Endodermal cell (in vitro differentiated cells): ENCODE results near the gene TOLLIP. TPM values are rescaled to one million over a fixed set of nuclear protein-coding genes. Genes with fewer than 3 reads are reported as not detected.

Source experiments
- DNase-seq: peaks from one replicate; pipeline ENCODE4 v3.0.0-alpha.2; 2017
- H3K27ac ChIP-seq: 2 replicates; pipeline ENCODE4 v1.5.1; 2013; ENCODE audit warnings: mild to moderate bottlenecking, low read depth, low read length, moderate library complexity
- H3K27me3 ChIP-seq: 2 replicates; pipeline ENCODE4 v1.6.1; 2013; ENCODE audit warnings: mild to moderate bottlenecking, low read length, moderate library complexity; ENCODE audit not compliant: insufficient read depth, control insufficient read depth, poor library complexity, severe bottlenecking
- H3K36me3 ChIP-seq: 2 replicates; pipeline ENCODE4 v1.7.0; 2013; ENCODE audit warnings: mild to moderate bottlenecking, low read length, moderate library complexity; ENCODE audit not compliant: control insufficient read depth, insufficient read depth
- H3K4me1 ChIP-seq: one replicate; pipeline ENCODE4 v1.7.0; 2013; ENCODE audit warnings: low read length; ENCODE audit not compliant: control insufficient read depth, insufficient read depth
- H3K4me3 ChIP-seq: 2 replicates; pipeline ENCODE4 v1.5.1; 2013; ENCODE audit warnings: mild to moderate bottlenecking, low read length, moderate library complexity
- H3K9ac ChIP-seq: 2 replicates; pipeline ENCODE4 v1.6.1; 2013; ENCODE audit warnings: mild to moderate bottlenecking, low read length, moderate library complexity; ENCODE audit not compliant: poor library complexity, severe bottlenecking; ENCODE audit errors: extremely low read depth
- H3K9me3 ChIP-seq: 2 replicates; pipeline ENCODE4 v1.6.1; 2013; ENCODE audit warnings: mild to moderate bottlenecking, low read length, moderate library complexity; ENCODE audit not compliant: control insufficient read depth
- H3K27ac Mint-ChIP-seq: 2 replicates; pipeline ENCODE4 v1.8.0; 2020; ENCODE audit warnings: mixed read lengths
- H3K27me3 Mint-ChIP-seq: 2 replicates; pipeline ENCODE4 v1.8.0; 2021; ENCODE audit warnings: mild to moderate bottlenecking, mixed read lengths; ENCODE audit not compliant: insufficient read depth
- H3K36me3 Mint-ChIP-seq: 2 replicates; pipeline ENCODE4 v1.8.0; 2020; ENCODE audit warnings: low read depth, mixed read lengths
- H3K4me1 Mint-ChIP-seq: 2 replicates; pipeline ENCODE4 v1.8.0; 2020; ENCODE audit warnings: mixed read lengths
- H3K4me3 Mint-ChIP-seq: 2 replicates; pipeline ENCODE4 v1.8.0; 2020; ENCODE audit warnings: mild to moderate bottlenecking, moderate library complexity, mixed read lengths
- H3K9me3 Mint-ChIP-seq: 2 replicates; pipeline ENCODE4 v1.8.0; 2020; ENCODE audit warnings: mild to moderate bottlenecking, mixed read lengths
- CTCF ChIP-seq: fragments of 200-600 bp; sonication (generic); conservative IDR thresholded peaks from 2 replicates; pipeline ENCODE4 v1.5.0; 2021; ENCODE audit warnings: antibody characterized with exemption, mild to moderate bottlenecking
- WGBS, 2 experiments: methylation state at CpG; one replicate each; pipeline versions ENCODE4 v1.1.5 to v1.1.7; 2013; ENCODE audit warnings: missing lambda C conversion rate in 2 of 2, mixed read lengths in 1 of 2; ENCODE audit not compliant: insufficient coverage in 1 of 2, insufficient read length in 1 of 2; 5-methylcytosine and 5-hydroxymethylcytosine counted together
- total RNA-seq, 2 donors: library from RNA; stranded (reverse); fragmentation: NEBNext Ultra II Directional in 1 of 2; extraction: Animal tissue kit (Norgen Biotek cat#: 25700) in 1 of 2; gene quantifications; 2 replicates in 1 of 2; 3 replicates in 1 of 2; pipeline ENCODE4 v1.2.1, GENCODE V29; 2021

The TOLLIP gene
- total RNA-seq, 2 donors from 2014 or later = 34.3 to 37.4 TPM

GRCh38 chr11:1339066-1339675 is 29.7 kb upstream of the TOLLIP start:
- no peak overlapping the region for H3K4me3 ChIP-seq
- 89 to 90% methylated on average over 14 to 15 of the region's 15 CpGs for WGBS, 2 experiments
- H3K27ac ChIP-seq = no peak overlapping the region
- Mint-ChIP-seq H3K4me3 (no peak overlapping the region), H3K9me3 (peaks cover 15% of the 10 kb centered on the region), H3K27me3 (peaks cover 28% of the 10 kb centered on the region), H3K27ac (no peak overlapping the region), H3K36me3 (no peaks in the 10 kb centered on the region), H3K4me1 (peaks cover 3% of the 10 kb centered on the region)
- H3K4me1 ChIP-seq = no peaks in the 10 kb centered on the region
- DNase-seq = no peak
- peaks cover 12% of the 10 kb centered on the region for H3K9me3 ChIP-seq
- TF ChIP-seq CTCF = no peak
- no peaks in the 10 kb centered on the region for H3K36me3 ChIP-seq
- H3K9ac ChIP-seq = no peak overlapping the region
- peaks cover 41% of the 10 kb centered on the region for H3K27me3 ChIP-seq

- 78 to 79% methylated on average over 24 to 33 of the region's 33 CpGs for WGBS, 2 experiments
- no peak overlapping the region for H3K27ac Mint-ChIP-seq
- H3K36me3 Mint-ChIP-seq = no peaks in the 10 kb centered on the region
- H3K9ac ChIP-seq = no peak overlapping the region
- H3K4me1 Mint-ChIP-seq = peaks cover 3% of the 10 kb centered on the region
- H3K4me1 ChIP-seq = no peaks in the 10 kb centered on the region
- peaks cover 31% of the 10 kb centered on the region for H3K27me3 Mint-ChIP-seq
- H3K27ac ChIP-seq = no peak overlapping the region
- H3K9me3 Mint-ChIP-seq = peaks cover 22% of the 10 kb centered on the region
- H3K4me3 Mint-ChIP-seq = peak overlapping the region; percentile 29
- TF ChIP-seq CTCF = no peak
- no peak for DNase-seq
- peaks cover 17% of the 10 kb centered on the region for H3K9me3 ChIP-seq
- H3K27me3 ChIP-seq = peaks cover 49% of the 10 kb centered on the region
- no peaks in the 10 kb centered on the region for H3K36me3 ChIP-seq
- H3K4me3 ChIP-seq = no peak overlapping the region
Measured at GRCh38 chr11:1338201-1339065, 29.0 kb upstream of the TOLLIP start.

GRCh38 chr11:1337647-1338007 is 28.2 kb upstream of the TOLLIP start:
- 42 to 52% methylated on average over 7 to 25 of the region's 25 CpGs for WGBS, 2 experiments
- no peak for DNase-seq
- peaks cover 50% of the 10 kb centered on the region for H3K27me3 ChIP-seq

More at GRCh38 chr11:1337647-1338007, 28.2 kb upstream of the TOLLIP start:
- no peak for TF ChIP-seq CTCF
- Mint-ChIP-seq H3K4me3 (peak overlapping the region; percentile 29), H3K27ac (no peak overlapping the region), H3K4me1 (peaks cover 3% of the 10 kb centered on the region), H3K27me3 (peaks cover 36% of the 10 kb centered on the region), H3K9me3 (peaks cover 28% of the 10 kb centered on the region), H3K36me3 (no peaks in the 10 kb centered on the region)
- H3K9me3 ChIP-seq = peaks cover 17% of the 10 kb centered on the region
- no peaks in the 10 kb centered on the region for H3K36me3 ChIP-seq
- H3K9ac ChIP-seq = no peak overlapping the region
- no peak overlapping the region for H3K4me3 ChIP-seq
- no peaks in the 10 kb centered on the region for H3K4me1 ChIP-seq
- no peak overlapping the region for H3K27ac ChIP-seq
